HEK293 (cell line): ENCODE data around the gene ZNF579.

Experiments used
- CTCF ChIP-seq: fragments of 450-650 bp; formaldehyde crosslinking; IDR thresholded peaks from 2 replicates; pipeline ENCODE4 v1.5.1; 2016; ENCODE audit warnings: missing biosample characterization, missing genetic modification characterization
- ZNF785 ChIP-seq: fragments of 450-650 bp; formaldehyde crosslinking; IDR thresholded peaks from 2 replicates; pipeline ENCODE4 v1.5.1; 2016; ENCODE audit warnings: missing biosample characterization, missing genetic modification characterization
- TF ChIP-seq, protein P1 (sequence below): fragments of 450-650 bp; formaldehyde crosslinking; IDR thresholded peaks from 2 replicates; pipeline ENCODE4 v1.5.1; 2016; ENCODE audit warnings: missing biosample characterization, missing genetic modification characterization, low read depth

DNA sequence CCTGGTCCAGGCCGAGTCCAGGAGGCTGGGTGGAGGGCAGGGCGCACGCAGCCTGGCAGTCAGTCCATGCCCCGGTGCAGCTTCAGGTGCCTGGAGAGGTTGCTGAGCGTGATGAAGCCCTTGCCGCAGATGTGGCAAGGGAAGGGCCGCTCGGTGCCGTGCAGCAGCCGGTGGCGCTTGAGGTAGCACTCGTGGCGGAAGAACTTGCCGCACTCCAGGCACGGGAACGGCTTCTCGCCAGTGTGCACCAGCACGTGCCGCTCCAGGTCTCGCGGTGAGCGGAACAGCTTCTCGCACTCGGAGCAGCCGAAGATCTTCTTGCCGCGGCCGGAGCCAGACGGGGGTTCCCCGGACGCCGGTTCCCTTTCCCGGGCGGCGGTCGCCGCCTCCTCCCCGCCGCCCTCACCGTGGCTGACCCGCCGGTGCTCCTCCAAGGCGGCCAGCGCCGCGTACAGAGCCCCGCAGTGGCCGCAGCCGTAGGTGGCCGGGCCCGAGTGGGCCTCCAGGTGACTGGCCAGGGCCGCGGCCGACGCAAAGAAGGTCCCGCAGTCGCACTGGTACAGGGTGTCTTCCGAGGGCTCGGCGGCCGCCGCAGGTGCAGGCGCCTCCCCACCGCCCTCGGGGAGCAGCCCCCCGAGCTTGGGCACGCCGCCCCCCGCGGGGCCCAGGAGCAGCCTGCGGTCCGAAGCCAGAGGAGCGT lies 11.9 kb upstream of the ZNF579 start:
- TF ChIP-seq, protein P1, sequence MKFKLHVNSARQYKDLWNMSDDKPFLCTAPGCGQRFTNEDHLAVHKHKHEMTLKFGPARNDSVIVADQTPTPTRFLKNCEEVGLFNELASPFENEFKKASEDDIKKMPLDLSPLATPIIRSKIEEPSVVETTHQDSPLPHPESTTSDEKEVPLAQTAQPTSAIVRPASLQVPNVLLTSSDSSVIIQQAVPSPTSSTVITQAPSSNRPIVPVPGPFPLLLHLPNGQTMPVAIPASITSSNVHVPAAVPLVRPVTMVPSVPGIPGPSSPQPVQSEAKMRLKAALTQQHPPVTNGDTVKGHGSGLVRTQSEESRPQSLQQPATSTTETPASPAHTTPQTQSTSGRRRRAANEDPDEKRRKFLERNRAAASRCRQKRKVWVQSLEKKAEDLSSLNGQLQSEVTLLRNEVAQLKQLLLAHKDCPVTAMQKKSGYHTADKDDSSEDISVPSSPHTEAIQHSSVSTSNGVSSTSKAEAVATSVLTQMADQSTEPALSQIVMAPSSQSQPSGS (tag by site-specific recombination), result no peak
- TF ChIP-seq CTCF (no peak), ZNF785 (tag by site-specific recombination) (no peak)
